GM10266 (cell line): ENCODE results near the gene MYO5B.

Experiments used
- DNase-seq: peaks from one replicate; pipeline ENCODE4 v3.0.0; 2012; ENCODE audit errors: extremely low spot score
- CTCF ChIP-seq: IDR thresholded peaks from 2 replicates; pipeline ENCODE4 v1.5.1; 2012; ENCODE audit warnings: mild to moderate bottlenecking, low read depth; ENCODE audit not compliant: control insufficient read depth, insufficient read depth; ENCODE audit errors: missing control alignments

The MYO5B gene

GRCh38 chr18:50044402-50044801, 150.5 kb downstream of the MYO5B start:
- DNase-seq = no peak
- TF ChIP-seq CTCF = no peak

- TF ChIP-seq CTCF = no peak
- DNase-seq = no peak
Observed at GRCh38 chr18:50042611-50043010, 152.3 kb downstream of the MYO5B start.

- no peak for TF ChIP-seq CTCF
- no peak for DNase-seq
Observed at GRCh38 chr18:50039746-50040145, 155.2 kb downstream of the MYO5B start.

GRCh38 chr18:50038448-50038847, 156.5 kb downstream of the MYO5B start:
- no peak for TF ChIP-seq CTCF
- no peak for DNase-seq

- no peak for DNase-seq
- no peak for TF ChIP-seq CTCF
Observed at GRCh38 chr18:50034029-50034428, 160.9 kb downstream of the MYO5B start.

GRCh38 chr18:50033004-50033403, 161.9 kb downstream of the MYO5B start:
- TF ChIP-seq CTCF = no peak
- DNase-seq = no peak

- no peak for DNase-seq
- no peak for TF ChIP-seq CTCF
Observed at GRCh38 chr18:50030146-50030545, 164.8 kb downstream of the MYO5B start.

GRCh38 chr18:50027996-50028395, 167.0 kb downstream of the MYO5B start:
- DNase-seq = no peak
- TF ChIP-seq CTCF = no peak
